ENCODE measurements around the gene PRG2.

The PRG2 gene

DNA sequence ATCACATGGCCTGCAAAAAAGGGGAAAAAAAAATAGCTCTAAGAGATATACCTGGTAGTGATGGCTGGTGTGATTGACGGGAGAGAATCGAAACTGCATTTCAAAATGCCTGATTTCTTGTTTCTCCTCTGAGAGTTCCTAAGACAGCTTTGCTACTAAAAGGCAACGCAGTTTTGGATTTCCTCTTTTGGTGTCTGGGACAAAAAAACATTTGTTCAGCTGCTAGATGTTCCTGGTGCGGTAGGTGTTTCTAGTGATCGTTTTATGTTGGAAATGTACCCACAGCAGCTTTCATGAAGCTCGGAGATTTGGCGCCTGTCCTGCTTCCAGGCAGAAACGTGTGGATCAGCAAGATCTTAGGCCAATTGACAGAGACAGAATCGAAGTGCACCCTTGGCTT, 34.2 kb downstream of the PRG2 start:
- H3K4me3 ChIP-seq (replicated peaks; ENCODE audit: low read depth, low read length): no peak overlapping the region
- TF ChIP-seq, protein P1, sequence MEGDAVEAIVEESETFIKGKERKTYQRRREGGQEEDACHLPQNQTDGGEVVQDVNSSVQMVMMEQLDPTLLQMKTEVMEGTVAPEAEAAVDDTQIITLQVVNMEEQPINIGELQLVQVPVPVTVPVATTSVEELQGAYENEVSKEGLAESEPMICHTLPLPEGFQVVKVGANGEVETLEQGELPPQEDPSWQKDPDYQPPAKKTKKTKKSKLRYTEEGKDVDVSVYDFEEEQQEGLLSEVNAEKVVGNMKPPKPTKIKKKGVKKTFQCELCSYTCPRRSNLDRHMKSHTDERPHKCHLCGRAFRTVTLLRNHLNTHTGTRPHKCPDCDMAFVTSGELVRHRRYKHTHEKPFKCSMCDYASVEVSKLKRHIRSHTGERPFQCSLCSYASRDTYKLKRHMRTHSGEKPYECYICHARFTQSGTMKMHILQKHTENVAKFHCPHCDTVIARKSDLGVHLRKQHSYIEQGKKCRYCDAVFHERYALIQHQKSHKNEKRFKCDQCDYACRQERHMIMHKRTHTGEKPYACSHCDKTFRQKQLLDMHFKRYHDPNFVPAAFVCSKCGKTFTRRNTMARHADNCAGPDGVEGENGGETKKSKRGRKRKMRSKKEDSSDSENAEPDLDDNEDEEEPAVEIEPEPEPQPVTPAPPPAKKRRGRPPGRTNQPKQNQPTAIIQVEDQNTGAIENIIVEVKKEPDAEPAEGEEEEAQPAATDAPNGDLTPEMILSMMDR (IDR thresholded peaks at IDR 0.05; ENCODE audit: low read length, missing control alignments): no peak
- no peak for DNase-seq (ENCODE audit: low read depth)

DNA sequence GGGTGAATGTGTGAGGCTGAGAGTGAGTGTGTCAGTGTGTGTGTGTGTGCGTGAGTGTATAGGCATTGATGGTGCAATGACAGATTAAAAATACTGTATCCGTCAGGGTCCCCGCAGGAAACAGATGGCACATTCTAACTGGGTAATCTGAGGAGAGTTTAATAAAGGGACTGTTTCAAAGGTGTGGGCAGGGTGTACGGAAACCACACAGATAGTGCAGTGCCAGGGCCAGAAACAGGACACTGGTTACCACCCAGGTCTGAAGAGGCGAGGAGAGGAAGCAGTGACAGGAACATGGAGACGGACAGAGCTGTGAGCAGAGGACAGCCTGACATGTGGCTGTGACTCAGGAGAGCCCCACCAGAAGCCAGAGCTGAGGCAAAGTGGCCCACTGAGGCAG, 35.8 kb downstream of the PRG2 start:
- TF ChIP-seq, protein P1 (IDR thresholded peaks at IDR 0.05; ENCODE audit: low read length, missing control alignments): no peak
- no peak for DNase-seq (ENCODE audit: low read depth)
- H3K4me3 ChIP-seq (replicated peaks; ENCODE audit: low read depth, low read length): no peak overlapping the region

DNA sequence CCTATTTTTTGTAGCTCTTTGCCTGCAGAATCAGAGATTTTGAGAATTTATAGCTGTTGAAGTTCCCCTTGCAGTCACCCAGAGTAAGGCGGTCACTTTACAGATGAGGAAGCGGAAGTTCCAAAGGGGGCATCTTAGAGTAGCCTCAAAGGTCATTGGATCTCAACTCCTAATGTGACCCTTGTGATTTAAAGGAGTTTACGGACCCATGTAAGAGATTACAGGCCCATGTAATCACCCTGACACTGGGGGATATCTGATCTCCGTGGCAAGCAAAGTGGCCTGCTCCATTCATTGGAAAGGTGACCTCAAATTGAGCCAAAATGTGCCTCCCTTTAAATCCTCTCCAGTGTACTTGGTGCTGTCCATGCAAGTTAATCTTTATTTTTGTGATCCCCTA, 36.6 kb downstream of the PRG2 start:
- no peak for DNase-seq (ENCODE audit: low read depth)
- no peak overlapping the region for H3K4me3 ChIP-seq (replicated peaks; ENCODE audit: low read depth, low read length)
- TF ChIP-seq, protein P1 (IDR thresholded peaks at IDR 0.05; ENCODE audit: low read length, missing control alignments): no peak

DNA sequence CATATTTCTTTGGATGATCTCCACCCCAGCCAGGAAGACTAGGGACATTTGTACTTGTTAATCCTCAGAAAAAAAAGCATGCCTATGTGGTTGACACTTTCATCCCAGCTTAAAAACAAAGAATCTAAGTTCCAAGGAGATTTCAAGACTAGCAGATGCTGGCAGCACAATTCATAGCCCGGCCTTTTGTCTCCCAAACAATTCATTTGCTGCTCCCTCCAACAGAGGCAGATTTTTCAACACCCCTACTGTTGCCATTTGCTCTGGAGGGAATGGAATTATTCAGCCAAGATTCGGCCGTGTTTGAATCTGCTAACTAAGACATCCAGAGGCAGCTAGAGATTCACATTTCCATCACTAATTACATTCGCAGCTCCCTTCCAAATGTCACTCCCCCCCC, 37.0 kb downstream of the PRG2 start:
- TF ChIP-seq, protein P1 (IDR thresholded peaks at IDR 0.05; ENCODE audit: low read length, missing control alignments): no peak
- DNase-seq (ENCODE audit: low read depth): no peak
- H3K4me3 ChIP-seq (replicated peaks; ENCODE audit: low read depth, low read length): no peak overlapping the region

DNA sequence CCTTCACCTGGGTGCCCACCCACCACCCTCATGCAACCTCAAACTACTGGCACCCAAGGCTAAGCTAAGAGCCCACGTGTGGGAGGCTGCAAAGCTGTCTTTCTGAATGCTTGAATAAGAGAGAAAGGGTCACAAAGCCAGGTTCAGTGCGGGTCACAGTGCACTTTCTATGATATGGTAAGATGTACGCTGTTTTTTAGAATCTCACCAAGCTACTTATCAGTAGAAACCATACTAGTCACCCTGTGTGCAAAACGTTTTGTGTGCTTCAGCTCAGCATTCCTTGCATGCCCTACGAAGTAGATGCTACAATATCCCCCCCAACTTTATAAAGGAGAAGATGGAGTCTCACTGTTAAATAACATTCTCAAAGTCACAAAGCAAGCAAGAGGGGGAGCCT, 37.4 kb downstream of the PRG2 start:
- TF ChIP-seq, protein P1 (IDR thresholded peaks at IDR 0.05; ENCODE audit: low read length, missing control alignments): no peak
- no peak overlapping the region for H3K4me3 ChIP-seq (replicated peaks; ENCODE audit: low read depth, low read length)
- DNase-seq (ENCODE audit: low read depth): no peak

DNA sequence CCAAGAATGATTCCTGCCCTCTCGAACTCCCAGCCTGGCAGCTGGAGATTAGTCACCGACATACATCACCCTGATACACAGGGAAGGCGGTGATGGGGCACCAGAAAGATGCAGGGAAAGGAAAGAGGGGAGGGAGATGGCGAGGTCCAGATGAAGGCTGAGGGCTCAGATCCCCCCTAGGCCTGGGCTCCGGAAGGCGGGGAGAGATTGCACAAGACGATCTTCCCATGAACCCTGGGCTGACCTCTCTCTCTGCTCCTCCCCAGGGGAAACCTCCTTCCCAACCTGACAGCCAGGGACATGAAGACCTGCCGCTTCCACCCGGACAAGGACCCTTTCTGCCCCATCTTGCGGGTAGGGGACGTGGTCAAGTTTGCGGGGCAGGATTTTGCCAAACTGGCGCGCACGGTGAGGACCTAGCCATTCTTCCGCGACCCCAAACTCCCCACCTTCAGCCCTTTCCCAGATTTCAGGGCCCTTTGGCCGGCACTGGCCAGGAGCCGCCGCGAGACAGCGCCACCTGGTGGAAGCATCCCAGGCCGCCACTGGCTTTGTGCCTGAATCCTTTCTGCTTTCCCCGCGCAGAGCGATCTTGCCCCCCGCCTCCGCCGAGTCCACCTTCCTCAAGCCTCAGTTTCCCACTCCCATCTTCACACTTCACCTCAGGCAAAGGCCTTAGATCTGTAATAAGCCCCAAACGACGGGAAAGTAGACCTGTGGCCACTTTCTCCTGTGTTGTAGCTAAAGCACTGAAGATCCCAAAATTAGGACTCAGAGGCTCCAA, 40.8 kb downstream of the PRG2 start:
- TF ChIP-seq, protein P1 (IDR thresholded peaks at IDR 0.05; ENCODE audit: low read length, missing control alignments): peak; percentile 82
- DNase-seq (ENCODE audit: low read depth): peak; percentile 46
- no peak overlapping the region for H3K4me3 ChIP-seq (replicated peaks; ENCODE audit: low read depth, low read length)
